OCI-LY1 (cell line): ENCODE measurements around the gene ANKH.

Experiments used
- EZH2 ChIP-seq: fragments of 200-600 bp; sonication (generic), shearing (Covaris generic); IDR thresholded peaks from 2 replicates; pipeline ENCODE4 v1.8.0; 2017; ENCODE audit warnings: borderline replicate concordance, mixed run types, mild to moderate bottlenecking, antibody characterized with exemption, low read length, moderate library complexity, mixed read lengths
- TF ChIP-seq, protein P1 (sequence below): fragments of 200-600 bp; sonication (generic), shearing (Covaris generic); IDR thresholded peaks from 2 replicates; pipeline ENCODE4 v1.5.1; 2017; ENCODE audit warnings: mild to moderate bottlenecking, antibody characterized with exemption, low read length, moderate library complexity, mixed read lengths

- TF ChIP-seq EZH2, result no peak
- TF ChIP-seq, protein P1, sequence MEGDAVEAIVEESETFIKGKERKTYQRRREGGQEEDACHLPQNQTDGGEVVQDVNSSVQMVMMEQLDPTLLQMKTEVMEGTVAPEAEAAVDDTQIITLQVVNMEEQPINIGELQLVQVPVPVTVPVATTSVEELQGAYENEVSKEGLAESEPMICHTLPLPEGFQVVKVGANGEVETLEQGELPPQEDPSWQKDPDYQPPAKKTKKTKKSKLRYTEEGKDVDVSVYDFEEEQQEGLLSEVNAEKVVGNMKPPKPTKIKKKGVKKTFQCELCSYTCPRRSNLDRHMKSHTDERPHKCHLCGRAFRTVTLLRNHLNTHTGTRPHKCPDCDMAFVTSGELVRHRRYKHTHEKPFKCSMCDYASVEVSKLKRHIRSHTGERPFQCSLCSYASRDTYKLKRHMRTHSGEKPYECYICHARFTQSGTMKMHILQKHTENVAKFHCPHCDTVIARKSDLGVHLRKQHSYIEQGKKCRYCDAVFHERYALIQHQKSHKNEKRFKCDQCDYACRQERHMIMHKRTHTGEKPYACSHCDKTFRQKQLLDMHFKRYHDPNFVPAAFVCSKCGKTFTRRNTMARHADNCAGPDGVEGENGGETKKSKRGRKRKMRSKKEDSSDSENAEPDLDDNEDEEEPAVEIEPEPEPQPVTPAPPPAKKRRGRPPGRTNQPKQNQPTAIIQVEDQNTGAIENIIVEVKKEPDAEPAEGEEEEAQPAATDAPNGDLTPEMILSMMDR, result no peak
Measured at GRCh38 chr5:14853685-14854084, 17.9 kb downstream of the ANKH start.
